HG02840 (cell line): Measurements from ENCODE around the gene TMEM94.

Experiments
- ATAC-seq: cut with Tn5 transposase; IDR thresholded peaks from one replicate; pipeline ENCODE4 v1.9.1; 2021; ENCODE audit warnings: mild to moderate bottlenecking, moderate library complexity, moderate number of reproducible peaks; ENCODE audit not compliant: unreplicated experiment, low FRiP score

TMEM94 gene

DNA sequence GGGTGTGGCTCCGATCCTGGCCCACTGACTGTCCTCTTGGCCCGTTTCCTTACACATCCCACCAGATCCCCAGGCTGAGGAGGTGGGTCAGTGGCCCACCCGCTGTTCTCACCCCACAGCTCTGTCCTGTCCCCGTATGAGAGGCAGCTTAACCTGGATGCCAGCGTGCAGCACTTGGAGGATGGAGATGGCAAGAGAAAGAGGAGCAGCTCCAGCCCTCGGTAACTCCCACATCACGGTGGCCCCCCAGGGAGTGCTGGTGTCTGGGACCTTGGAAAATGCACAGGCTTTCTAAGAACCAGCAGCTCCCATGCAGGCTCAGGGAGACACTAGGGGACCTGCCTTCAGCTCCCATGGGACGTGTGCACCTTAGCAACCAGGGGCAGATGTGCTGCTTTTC lies 64.9 kb downstream of the TMEM94 start:
- ATAC-seq = no peak

GRCh38 chr17:75521951-75522727 lies 65.7 kb downstream of the TMEM94 start:
- ATAC-seq = no peak

DNA sequence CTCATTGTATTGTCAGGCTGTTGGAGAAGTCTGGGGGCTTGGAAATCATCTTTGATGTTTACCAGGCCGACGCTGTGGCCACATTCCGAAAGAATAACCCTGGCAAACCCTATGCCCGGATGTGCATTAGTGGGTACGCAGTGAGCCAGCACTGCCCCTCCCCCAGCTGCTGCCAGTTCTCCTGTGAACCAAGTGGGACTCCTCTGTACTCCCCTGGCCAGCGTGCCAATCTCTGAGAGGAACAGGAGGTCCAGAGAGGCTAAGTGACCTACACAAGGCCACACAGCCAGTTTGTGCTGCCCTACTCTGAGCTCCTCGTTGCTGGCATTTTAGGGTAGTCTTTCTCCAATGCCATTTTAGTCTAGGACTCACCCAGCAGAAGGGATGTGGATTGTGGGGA lies 67.2 kb downstream of the TMEM94 start:
- ATAC-seq = no peak

- no peak for ATAC-seq
These were observed 68.0 kb downstream of the TMEM94 start for GRCh38 chr17:75524269-75524969.

- peak; percentile 88 for ATAC-seq
These were observed 68.8 kb downstream of the TMEM94 start, which contains the start of gene LLGL2 for GRCh38 chr17:75524970-75525805. TSS of gene LLGL2 (plus strand) at chr17:75525697. CDS start at chr17:75543427, 17,730 bp downstream.

- ATAC-seq = peak; percentile 6
These were observed 69.5 kb downstream of the TMEM94 start for GRCh38 chr17:75525806-75526554.

GRCh38 chr17:75526555-75527270 lies 70.3 kb downstream of the TMEM94 start:
- no peak for ATAC-seq

GRCh38 chr17:75530837-75531720 lies 74.6 kb downstream of the TMEM94 start:
- no peak for ATAC-seq

- ATAC-seq = no peak
These were observed 75.3 kb downstream of the TMEM94 start for GRCh38 chr17:75531721-75532072.

DNA sequence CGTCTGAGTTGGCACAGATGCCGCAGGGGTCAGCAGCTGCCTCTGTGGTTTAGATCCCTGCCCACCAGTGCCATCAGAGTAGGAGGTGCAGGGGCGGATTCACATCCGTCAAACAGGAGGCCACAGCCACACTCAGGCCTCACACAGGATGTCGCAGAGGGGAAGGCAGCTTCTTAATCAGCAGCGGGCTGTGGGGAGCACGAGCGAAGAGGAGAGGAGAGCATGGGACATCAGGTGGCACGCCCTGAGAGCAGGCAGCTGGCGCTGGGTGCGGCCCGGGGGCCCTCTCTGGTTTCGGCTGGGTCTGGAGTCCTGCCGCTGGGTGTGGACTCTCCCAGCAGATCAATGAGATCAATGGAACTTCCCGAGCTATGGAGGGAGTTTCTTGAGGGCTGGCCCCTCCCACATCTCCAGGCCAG lies 78.7 kb downstream of the TMEM94 start:
- ATAC-seq = no peak

DNA sequence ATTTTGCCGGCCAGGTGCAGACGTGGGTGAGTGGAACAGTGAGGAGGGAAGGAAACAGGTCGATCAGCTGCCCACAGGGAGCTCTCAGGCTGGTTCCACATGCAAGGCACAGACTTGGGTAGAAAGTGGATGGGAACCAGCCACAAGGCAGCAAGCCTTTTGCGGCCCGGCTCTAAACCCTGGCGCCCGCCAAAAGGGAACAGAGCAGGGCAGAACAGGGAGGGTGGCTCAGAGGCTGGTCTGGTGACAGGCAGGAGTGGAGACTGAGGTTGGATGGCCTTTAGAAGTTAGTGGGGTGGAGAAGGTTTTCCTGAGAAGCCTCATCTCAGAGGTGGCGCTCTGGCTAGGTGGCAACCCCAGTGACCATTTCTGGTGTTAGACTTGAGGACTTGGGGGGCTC lies 79.4 kb downstream of the TMEM94 start:
- ATAC-seq = no peak

- no peak for ATAC-seq
These were observed 79.9 kb downstream of the TMEM94 start for GRCh38 chr17:75536366-75536765.

- no peak for ATAC-seq
These were observed 83.7 kb downstream of the TMEM94 start for GRCh38 chr17:75539967-75540729.

DNA sequence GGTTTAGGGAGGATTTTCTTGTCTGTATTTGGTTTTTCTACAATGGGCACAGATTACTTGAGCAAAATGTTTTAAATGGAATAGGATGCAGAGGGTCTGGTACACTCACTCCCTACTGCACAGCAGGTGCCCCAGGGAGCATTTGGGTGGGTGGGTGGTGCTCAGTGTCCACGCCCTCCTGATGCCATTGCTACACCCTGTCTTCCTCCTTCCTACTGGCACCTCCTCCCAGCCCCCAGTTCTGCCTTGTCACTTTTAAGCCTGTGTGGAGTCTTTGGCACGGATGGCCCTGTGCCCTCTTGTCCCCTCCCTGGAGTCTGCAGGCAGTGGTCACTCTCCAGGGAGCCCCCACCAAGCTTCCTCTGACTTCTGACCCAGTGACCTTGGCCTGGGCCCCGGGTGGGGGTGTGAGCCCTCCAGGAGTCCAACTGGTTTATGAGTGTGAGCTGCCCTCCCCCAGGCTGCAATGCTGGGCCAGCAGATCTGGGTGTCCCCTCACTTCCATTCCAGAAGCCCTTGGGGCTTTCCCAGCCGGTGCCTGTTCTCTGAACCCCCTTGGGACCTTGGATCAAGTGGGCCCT lies 84.6 kb downstream of the TMEM94 start:
- no peak for ATAC-seq

GRCh38 chr17:75542229-75542628 lies 85.8 kb downstream of the TMEM94 start:
- ATAC-seq = no peak

GRCh38 chr17:75542728-75543336 lies 86.4 kb downstream of the TMEM94 start:
- ATAC-seq = no peak

DNA sequence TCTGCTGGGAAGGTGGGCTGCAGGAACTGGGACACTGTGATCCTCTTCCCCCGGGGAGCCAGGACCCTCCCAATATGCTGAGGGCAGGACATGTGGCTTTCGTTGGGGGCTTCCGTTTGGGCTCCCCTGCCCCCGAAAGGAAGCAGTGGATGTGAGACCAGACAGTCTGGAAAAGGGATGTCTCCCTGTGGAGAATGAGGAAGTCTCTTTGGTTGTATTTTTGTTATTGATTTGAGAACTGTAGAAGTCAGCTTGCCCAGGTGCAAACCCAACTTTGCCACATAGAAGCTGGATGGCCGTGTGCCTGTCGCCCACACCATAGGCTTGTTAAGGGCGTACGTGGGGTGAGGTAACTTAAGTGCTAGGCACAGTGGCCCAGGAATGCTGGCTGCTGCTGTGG lies 87.8 kb downstream of the TMEM94 start:
- no peak for ATAC-seq
